NCI-H2196 treated with DMSO at 0.1 percent for 48 hours (cell line): ENCODE results near the gene PEDS1.
"Not testable (repeated sequence)": the region's sequence is repeated elsewhere in the genome, so short reads cannot be mapped to it uniquely, and the experiment has no call there.

Experiments used
- DNase-seq: peaks from one replicate; lab custom pipeline; 2025; ENCODE audit not compliant: unreplicated experiment; lab: John Stamatoyannopoulos, UW

Gene PEDS1

GRCh38 chr20:50190251-50191064 is 36.9 kb upstream of the PEDS1 start, which contains the start of gene CEBPB:
Gene CEBPB, plus strand, starts transcription at chr20:50190830. Its CDS starts 204 bp downstream, at chr20:50191034.
- DNase-seq, result peak; percentile 46

- DNase-seq, result no peak
Observed at GRCh38 chr20:50189681-50190250, 36.2 kb upstream of the PEDS1 start.

- DNase-seq, result no peak
Observed at GRCh38 chr20:50188879-50189680, 35.6 kb upstream of the PEDS1 start.

- DNase-seq, result no peak
Observed at GRCh38 chr20:50188287-50188688, 34.8 kb upstream of the PEDS1 start.

- DNase-seq, result no peak
Observed at GRCh38 chr20:50187403-50188051, 34.0 kb upstream of the PEDS1 start.

GRCh38 chr20:50186987-50187402 is 33.5 kb upstream of the PEDS1 start:
- DNase-seq, result no peak

- peak; percentile 39 for DNase-seq
Observed at GRCh38 chr20:50186151-50186885, 32.8 kb upstream of the PEDS1 start.

GRCh38 chr20:50185426-50185825 is 31.9 kb upstream of the PEDS1 start:
- DNase-seq, result no peak

- no peak for DNase-seq
Observed at GRCh38 chr20:50182346-50182745, 28.8 kb upstream of the PEDS1 start.

GRCh38 chr20:50181344-50181743 is 27.8 kb upstream of the PEDS1 start:
- DNase-seq, result no peak

GRCh38 chr20:50178672-50179071 is 25.1 kb upstream of the PEDS1 start:
- DNase-seq, result not testable (repeated sequence)

- no peak for DNase-seq
Observed at GRCh38 chr20:50175938-50176933, 22.7 kb upstream of the PEDS1 start.

GRCh38 chr20:50174456-50174855 is 20.9 kb upstream of the PEDS1 start:
- no peak for DNase-seq

- DNase-seq, result peak; percentile 65
Observed at GRCh38 chr20:50172347-50173013, 19.0 kb upstream of the PEDS1 start.

GRCh38 chr20:50170549-50171220 is 17.2 kb upstream of the PEDS1 start:
- no peak for DNase-seq

- DNase-seq, result peak; percentile 40
Observed at GRCh38 chr20:50169329-50169823, 15.9 kb upstream of the PEDS1 start.

- peak; percentile 99 for DNase-seq
Observed at GRCh38 chr20:50165684-50166554, 12.4 kb upstream of the PEDS1 start.
